ENCODE measurements around the gene IP6K1.

DNA sequence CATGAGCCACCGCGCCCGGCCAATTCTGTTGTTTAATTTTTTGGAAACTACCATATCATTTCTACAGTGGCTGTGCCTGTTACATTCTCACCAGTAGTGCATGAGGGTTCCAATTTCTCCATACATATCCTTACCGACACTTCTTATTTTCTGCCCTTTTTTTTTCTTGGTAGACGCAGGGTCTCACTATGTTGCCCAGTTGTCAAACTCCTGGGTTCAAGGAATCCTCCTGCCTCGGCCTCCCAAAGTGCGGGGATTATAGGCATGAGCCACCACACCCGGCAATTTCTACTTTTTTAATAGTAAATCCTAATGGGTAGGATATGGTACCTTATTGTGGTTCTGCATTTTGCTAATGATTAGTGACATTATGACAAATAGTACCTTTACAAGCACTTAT is 76.5 kb downstream of the IP6K1 start:
- TF ChIP-seq, protein P1, sequence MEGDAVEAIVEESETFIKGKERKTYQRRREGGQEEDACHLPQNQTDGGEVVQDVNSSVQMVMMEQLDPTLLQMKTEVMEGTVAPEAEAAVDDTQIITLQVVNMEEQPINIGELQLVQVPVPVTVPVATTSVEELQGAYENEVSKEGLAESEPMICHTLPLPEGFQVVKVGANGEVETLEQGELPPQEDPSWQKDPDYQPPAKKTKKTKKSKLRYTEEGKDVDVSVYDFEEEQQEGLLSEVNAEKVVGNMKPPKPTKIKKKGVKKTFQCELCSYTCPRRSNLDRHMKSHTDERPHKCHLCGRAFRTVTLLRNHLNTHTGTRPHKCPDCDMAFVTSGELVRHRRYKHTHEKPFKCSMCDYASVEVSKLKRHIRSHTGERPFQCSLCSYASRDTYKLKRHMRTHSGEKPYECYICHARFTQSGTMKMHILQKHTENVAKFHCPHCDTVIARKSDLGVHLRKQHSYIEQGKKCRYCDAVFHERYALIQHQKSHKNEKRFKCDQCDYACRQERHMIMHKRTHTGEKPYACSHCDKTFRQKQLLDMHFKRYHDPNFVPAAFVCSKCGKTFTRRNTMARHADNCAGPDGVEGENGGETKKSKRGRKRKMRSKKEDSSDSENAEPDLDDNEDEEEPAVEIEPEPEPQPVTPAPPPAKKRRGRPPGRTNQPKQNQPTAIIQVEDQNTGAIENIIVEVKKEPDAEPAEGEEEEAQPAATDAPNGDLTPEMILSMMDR (tag by site-specific recombination; IDR thresholded peaks at IDR 0.05) = no peak
- TF ChIP-seq ZNF561 (tag by site-specific recombination; IDR thresholded peaks at IDR 0.05; ENCODE audit: borderline replicate concordance) = no peak
